HFF-Myc (cell line): Measurements from ENCODE around the gene LAG3.

Experiments used
- DNase-seq: peaks from one replicate; pipeline ENCODE4 v3.0.0-alpha.2; 2011; ENCODE audit warnings: low read depth; ENCODE audit errors: extremely low read depth
- H3K4me3 ChIP-seq: replicated peaks from 2 replicates; pipeline ENCODE4 v1.5.1; 2011; ENCODE audit warnings: low read depth, mild to moderate bottlenecking, control low read depth, low read length
- CTCF ChIP-seq: IDR thresholded peaks from 2 replicates; pipeline ENCODE4 v1.5.1; 2012; ENCODE audit warnings: mild to moderate bottlenecking, low read depth, low read length, control low read depth; ENCODE audit errors: missing control alignments

The LAG3 gene

GRCh38 chr12:6777386-6777785 is 5.1 kb downstream of the LAG3 start:
- no peak for DNase-seq
- TF ChIP-seq CTCF = no peak
- H3K4me3 ChIP-seq = no peak overlapping the region

GRCh38 chr12:6778217-6778573 is 5.9 kb downstream of the LAG3 start:
- H3K4me3 ChIP-seq = peak overlapping the region; percentile 38
- no peak for TF ChIP-seq CTCF
- DNase-seq = no peak

- H3K4me3 ChIP-seq = peak overlapping the region; percentile 38
- DNase-seq = peak; percentile 82
- peak; percentile 91 for TF ChIP-seq CTCF
These were observed 6.5 kb downstream of the LAG3 start for GRCh38 chr12:6778574-6779550.

GRCh38 chr12:6779708-6780432 is 7.5 kb downstream of the LAG3 start:
- DNase-seq = no peak
- H3K4me3 ChIP-seq = no peak overlapping the region
- TF ChIP-seq CTCF = no peak

GRCh38 chr12:6780573-6780972 is 8.3 kb downstream of the LAG3 start:
- no peak for TF ChIP-seq CTCF
- H3K4me3 ChIP-seq = no peak overlapping the region
- no peak for DNase-seq

- DNase-seq = no peak
- no peak for TF ChIP-seq CTCF
These were observed 9.8 kb downstream of the LAG3 start for GRCh38 chr12:6782119-6782518.

More at GRCh38 chr12:6782119-6782518, 9.8 kb downstream of the LAG3 start:
- no peak overlapping the region for H3K4me3 ChIP-seq
